GM13977 (cell line): ENCODE data around the gene FBXO8.

Experiments
- DNase-seq: peaks from one replicate; pipeline ENCODE4 v3.0.0; 2012; ENCODE audit warnings: low spot score
- CTCF ChIP-seq: IDR thresholded peaks from 2 replicates; pipeline ENCODE4 v1.5.1; 2012; ENCODE audit warnings: mild to moderate bottlenecking, control low read depth; ENCODE audit not compliant: insufficient read depth; ENCODE audit errors: extremely low read depth, missing control alignments
- in situ Hi-C: fragments of 300-500 bp; cut with MboI; formaldehyde crosslinking; loops from one replicate; pipeline ENCODE4 v1.12.0; 2022; ENCODE audit warnings: low sequenced_read_pairs, low pct_unique_long_range_greater_than_20kb, mixed read lengths, inconsistent platforms; ENCODE audit not compliant: unreplicated experiment

FBXO8 gene

DNA sequence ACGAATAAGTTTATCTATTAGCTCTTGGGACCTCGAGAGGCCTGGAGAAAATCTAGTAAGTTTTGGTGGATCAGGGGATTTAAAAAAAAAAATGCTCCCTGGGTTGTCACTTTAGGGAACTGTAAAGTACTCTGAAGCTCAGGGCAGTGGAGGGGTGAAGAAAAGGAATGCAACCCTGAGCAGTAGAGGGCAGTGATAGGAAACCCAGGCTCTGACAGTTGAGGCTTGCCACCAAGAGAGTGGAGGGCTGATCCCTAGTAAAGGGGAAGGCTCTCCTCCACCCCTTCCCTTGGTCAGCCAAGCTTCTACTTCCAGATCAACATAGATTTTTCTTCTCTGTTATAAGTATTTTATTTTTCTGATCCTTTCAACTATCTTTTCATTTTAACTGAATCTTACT is 73.1 kb downstream of the FBXO8 start:
- in situ Hi-C loops, result loop anchor here (25.0 kb wide), 1 partner anchor 698 kb away; no protein-coding TSS in a partner anchor
- TF ChIP-seq CTCF, result peak; percentile 17
- DNase-seq, result no peak

DNA sequence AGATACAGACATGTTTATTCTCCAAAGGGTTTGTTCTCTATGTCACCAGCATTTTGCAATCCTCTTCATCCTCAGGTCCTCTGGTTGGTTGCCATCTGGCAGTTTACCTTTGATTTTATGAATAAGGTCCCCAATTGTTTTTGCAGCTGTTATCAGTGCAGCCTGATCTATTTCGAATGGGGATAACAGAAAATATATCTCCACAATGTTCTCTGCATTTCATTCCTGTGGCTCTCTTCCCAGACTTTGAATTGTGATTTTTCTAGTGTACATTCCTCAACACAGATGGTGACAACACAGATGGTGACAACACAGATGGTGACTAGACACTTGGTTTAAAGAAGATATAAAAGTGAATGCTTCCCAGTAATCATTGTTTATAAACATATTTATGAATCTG is 74.1 kb downstream of the FBXO8 start:
- no peak for DNase-seq
- in situ Hi-C loops, result loop anchor here (25.0 kb wide), 1 partner anchor 697 kb away; no protein-coding TSS in a partner anchor
- TF ChIP-seq CTCF, result no peak

DNA sequence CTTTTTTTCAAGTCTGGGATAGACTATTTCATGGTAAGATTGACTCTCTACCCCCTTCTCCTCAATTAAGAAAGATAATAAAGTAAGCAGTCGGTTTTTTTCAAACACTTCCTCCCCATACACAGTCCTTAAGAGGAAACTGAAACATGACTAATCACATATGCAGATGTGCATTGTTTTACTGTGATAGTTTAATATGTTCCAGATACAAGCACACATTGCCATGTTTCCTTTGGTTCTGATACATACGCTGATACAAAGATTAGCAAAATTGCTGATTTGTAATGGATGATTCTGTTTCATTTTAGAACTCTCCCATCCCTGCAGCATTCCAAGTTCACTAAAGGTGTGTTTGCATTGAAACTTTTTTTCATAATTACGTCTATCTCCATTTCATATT is 76.1 kb downstream of the FBXO8 start:
- TF ChIP-seq CTCF, result no peak
- no peak for DNase-seq
- in situ Hi-C loops, result loop anchor here (25.0 kb wide), 1 partner anchor 695 kb away; no protein-coding TSS in a partner anchor

DNA sequence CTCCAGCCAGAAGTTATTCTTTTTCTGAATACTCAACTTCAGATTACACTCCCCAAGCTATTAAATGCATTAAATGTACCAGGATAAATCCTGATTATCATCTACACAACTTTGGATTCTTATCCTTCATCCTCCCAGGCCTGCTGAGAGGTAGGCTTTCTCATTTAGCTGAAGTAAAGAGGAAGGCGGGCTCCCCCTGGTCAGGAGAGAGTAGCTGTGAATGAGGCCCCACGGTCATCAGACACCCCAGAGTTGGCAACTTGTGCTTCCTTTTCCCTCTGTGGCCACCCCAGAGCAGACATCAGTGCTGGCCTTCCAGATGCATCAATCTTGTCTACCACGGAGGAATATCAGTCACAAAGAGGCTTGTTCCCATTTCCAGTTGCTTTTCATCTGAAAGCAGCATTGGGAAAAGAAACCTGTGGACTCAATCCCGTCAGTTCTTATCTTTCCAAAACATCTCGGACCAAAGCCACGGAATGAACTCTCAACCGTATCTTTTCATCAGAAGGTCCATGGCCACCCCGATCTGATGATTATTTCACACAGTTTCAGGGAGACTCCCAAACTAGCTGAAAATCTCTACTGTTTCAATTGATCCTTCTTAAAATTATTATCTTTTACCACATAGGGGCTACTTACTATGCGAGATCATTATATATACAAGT is 79.2 kb downstream of the FBXO8 start:
- in situ Hi-C loops, result loop anchor here (25.0 kb wide), 1 partner anchor 692 kb away; no protein-coding TSS in a partner anchor
- no peak for TF ChIP-seq CTCF
- no peak for DNase-seq

DNA sequence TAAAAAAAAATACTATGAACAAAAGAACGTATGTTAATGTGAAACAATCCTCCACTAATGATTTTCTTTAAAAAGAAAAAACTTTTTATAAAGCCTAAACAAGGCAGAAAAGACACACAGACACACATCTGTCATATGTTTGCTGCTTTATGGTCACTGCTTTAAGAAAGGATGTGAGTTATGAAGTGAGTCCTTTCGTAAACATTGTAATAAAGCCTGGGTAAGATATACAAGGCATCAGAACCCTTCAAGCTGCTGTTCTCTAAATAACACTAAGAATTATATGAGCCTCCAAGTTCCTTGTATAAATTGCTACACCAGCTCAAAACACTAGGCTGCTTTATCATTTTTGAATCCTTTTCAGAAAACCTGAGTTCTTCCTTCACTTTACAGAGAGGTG is 81.6 kb downstream of the FBXO8 start:
- no peak for DNase-seq
- TF ChIP-seq CTCF, result no peak
- in situ Hi-C loops, result loop anchor here (25.0 kb wide), 1 partner anchor 690 kb away; no protein-coding TSS in a partner anchor

DNA sequence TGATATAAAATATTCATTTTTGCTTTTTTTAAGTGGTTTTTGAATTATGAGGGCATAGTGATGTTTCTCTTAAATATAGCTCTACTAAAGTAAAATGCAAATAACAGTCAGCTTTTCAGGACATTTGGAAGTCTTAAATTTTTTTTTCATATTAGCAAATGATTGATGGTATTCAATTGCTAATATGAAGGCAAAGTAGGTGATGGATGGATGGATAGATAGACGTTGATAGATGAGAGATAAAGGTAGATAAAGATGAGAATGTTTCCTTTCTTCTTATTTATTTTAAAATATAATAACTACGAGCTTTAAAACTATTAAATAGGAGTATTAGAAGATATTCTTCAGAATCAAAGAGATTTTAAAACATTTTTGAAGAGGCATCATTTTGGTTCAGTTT is 83.7 kb downstream of the FBXO8 start:
- in situ Hi-C loops, result loop anchor here (25.0 kb wide), 1 partner anchor 687 kb away; no protein-coding TSS in a partner anchor
- no peak for TF ChIP-seq CTCF

More for the DNA sequence above, 83.7 kb downstream of the FBXO8 start:
- no peak for DNase-seq
